Bronchial epithelial cell (primary cell): ENCODE results near the gene B4GALNT1. TPM values are rescaled to one million over a fixed set of nuclear protein-coding genes. Genes with fewer than 3 reads are reported as not detected.

Experiments
- DNase-seq: peaks from one replicate; pipeline ENCODE4 v3.0.0-alpha.2; 2010; ENCODE audit warnings: low read depth
- FAIRE-seq: peaks from 2 replicates; lab custom pipeline; 2011; peaks lifted over from hg19 to GRCh38; lab: Jason Lieb, UNC
- H3K27me3 ChIP-seq: 2 replicates; pipeline ENCODE4 v1.5.1; 2011; ENCODE audit warnings: low read length; ENCODE audit not compliant: control insufficient read depth, insufficient read depth
- H3K36me3 ChIP-seq: 2 replicates; pipeline ENCODE4 v1.5.1; 2011; ENCODE audit warnings: low read length; ENCODE audit not compliant: control insufficient read depth, insufficient read depth
- H3K4me3 ChIP-seq: 2 replicates; pipeline ENCODE4 v1.5.1; 2011; ENCODE audit warnings: mild to moderate bottlenecking, low read depth, low read length, control low read depth
- CTCF ChIP-seq: IDR thresholded peaks from 2 replicates; pipeline ENCODE4 v1.5.1; 2011; ENCODE audit warnings: mild to moderate bottlenecking, moderate library complexity, low read length, control low read depth, inconsistent platforms; ENCODE audit not compliant: insufficient read depth, severe bottlenecking
- total RNA-seq: library from RNA; depleted of rRNA; stranded (reverse); fragments of >200 nt; gene quantifications from 2 replicates; pipeline ENCODE4 v1.2.1, GENCODE V29; 2014

B4GALNT1 gene
- total RNA-seq, 1 donor from 2014 or later: not detected

GRCh38 chr12:57609781-57610553 is 23.0 kb downstream of the B4GALNT1 start:
- TF ChIP-seq CTCF: no peak
- H3K36me3 ChIP-seq: no peaks in the 10 kb centered on the region
- FAIRE-seq (no peak), DNase-seq (no peak)
- peaks cover 17% of the 10 kb centered on the region for H3K27me3 ChIP-seq
- no peak overlapping the region for H3K4me3 ChIP-seq

- H3K4me3 ChIP-seq: no peak overlapping the region
- no peaks in the 10 kb centered on the region for H3K36me3 ChIP-seq
- no peak for TF ChIP-seq CTCF
- H3K27me3 ChIP-seq: peaks cover 17% of the 10 kb centered on the region
- DNase-seq (no peak), FAIRE-seq (no peak)
These were observed 23.8 kb downstream of the B4GALNT1 start for GRCh38 chr12:57609101-57609780.

GRCh38 chr12:57607958-57608663 is 24.9 kb downstream of the B4GALNT1 start:
- no peaks in the 10 kb centered on the region for H3K36me3 ChIP-seq
- peaks cover 15% of the 10 kb centered on the region for H3K27me3 ChIP-seq
- DNase-seq: no peak
- H3K4me3 ChIP-seq: no peak overlapping the region
- peak; percentile 60 for FAIRE-seq
- no peak for TF ChIP-seq CTCF

DNA sequence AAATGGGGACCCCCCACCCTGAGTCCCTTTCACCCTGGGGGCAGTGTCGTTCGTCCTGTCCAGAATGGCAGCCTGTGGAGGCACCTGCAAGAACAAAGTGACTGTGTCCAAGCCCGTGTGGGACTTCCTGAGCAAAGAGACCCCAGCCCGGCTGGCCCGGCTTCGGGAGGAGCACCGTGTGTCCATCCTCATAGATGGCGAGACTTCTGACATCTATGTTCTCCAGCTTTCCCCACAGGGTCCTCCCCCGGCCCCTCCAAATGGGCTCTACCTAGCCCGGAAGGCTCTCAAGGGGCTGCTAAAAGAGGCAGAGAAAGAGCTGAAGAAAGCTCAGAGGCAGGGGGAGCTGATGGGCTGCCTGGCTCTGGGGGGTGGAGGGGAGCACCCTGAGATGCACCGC is 26.2 kb downstream of the B4GALNT1 start:
- FAIRE-seq: no peak
- no peak for TF ChIP-seq CTCF
- no peaks in the 10 kb centered on the region for H3K36me3 ChIP-seq

DNA sequence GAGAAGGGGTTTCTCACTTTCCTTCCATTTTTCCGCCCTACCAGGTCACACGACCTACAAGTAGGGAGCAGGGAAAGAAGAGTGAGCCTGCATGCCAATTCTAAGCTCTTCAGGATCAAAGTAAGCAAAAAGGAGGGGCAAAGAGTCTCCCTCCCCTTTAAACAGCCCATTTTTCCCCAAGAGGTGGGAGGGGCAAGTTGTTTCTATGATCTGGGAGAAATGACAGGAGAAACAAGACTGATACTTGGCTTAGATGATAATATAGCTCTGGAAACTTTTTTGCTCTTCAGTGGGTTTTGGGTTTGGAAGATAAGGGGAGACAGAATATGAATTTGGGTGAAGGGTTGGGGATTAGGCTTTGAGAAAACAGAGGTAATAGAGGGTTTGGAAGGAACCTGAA is 26.6 kb downstream of the B4GALNT1 start:
- H3K36me3 ChIP-seq: no peaks in the 10 kb centered on the region
- FAIRE-seq (no peak), DNase-seq (no peak)
- peaks cover 6% of the 10 kb centered on the region for H3K27me3 ChIP-seq
- no peak for TF ChIP-seq CTCF
- H3K4me3 ChIP-seq: no peak overlapping the region

More for the DNA sequence above, 26.2 kb downstream of the B4GALNT1 start:
- H3K27me3 ChIP-seq: peaks cover 6% of the 10 kb centered on the region
- DNase-seq: no peak
- no peak overlapping the region for H3K4me3 ChIP-seq
